ENCODE data around the gene MLN. TPM values are rescaled to one million over a fixed set of nuclear protein-coding genes. Genes with fewer than 3 reads are reported as not detected.

The MLN gene
- total RNA-seq, 2 experiments from 2014 or later: not detected

GRCh38 chr6:33816911-33817310 is 13.1 kb upstream of the MLN start:
- Mint-ChIP-seq H3K4me1 (peaks cover 13% of the 10 kb centered on the region), H3K27me3 (peaks cover 46% of the 10 kb centered on the region), H3K36me3 (no peaks in the 10 kb centered on the region), H3K27ac (no peak overlapping the region), H3K4me3 (no peak overlapping the region), H3K9me3 (ENCODE audit: low read depth) (no peaks in the 10 kb centered on the region)
- CTCF ChIA-PET: no interaction called here
- DNase-seq (no peak), ATAC-seq (no peak)

- Mint-ChIP-seq H3K4me3 (no peak overlapping the region), H3K27me3 (peaks cover 56% of the 10 kb centered on the region), H3K27ac (no peak overlapping the region), H3K36me3 (no peaks in the 10 kb centered on the region), H3K9me3 (ENCODE audit: low read depth) (no peaks in the 10 kb centered on the region), H3K4me1 (peaks cover 8% of the 10 kb centered on the region)
- CTCF ChIA-PET: interaction anchor here (1.5 kb wide), 1 partner anchor 9 kb away, joined by 4 read pairs; no protein-coding TSS in a partner anchor
- ATAC-seq (no peak), DNase-seq (no peak)
Measured at GRCh38 chr6:33815854-33816253, 12.1 kb upstream of the MLN start.

GRCh38 chr6:33813990-33814985 is 10.5 kb upstream of the MLN start:
- H3K27me3 Mint-ChIP-seq: peaks cover 65% of the 10 kb centered on the region
- no peaks in the 10 kb centered on the region for H3K9me3 Mint-ChIP-seq (ENCODE audit: low read depth)
- H3K4me3 Mint-ChIP-seq: no peak overlapping the region
- no peaks in the 10 kb centered on the region for H3K36me3 Mint-ChIP-seq
- H3K4me1 Mint-ChIP-seq: peaks cover 7% of the 10 kb centered on the region
- ATAC-seq: no peak
- CTCF ChIA-PET: interaction anchor here (1.5 kb wide), 1 partner anchor 7 kb away, joined by 4 read pairs; no protein-coding TSS in a partner anchor
- DNase-seq: no peak
- H3K27ac Mint-ChIP-seq: no peak overlapping the region

- Mint-ChIP-seq H3K36me3 (no peaks in the 10 kb centered on the region), H3K4me3 (no peak overlapping the region), H3K4me1 (peaks cover 11% of the 10 kb centered on the region), H3K27ac (no peak overlapping the region), H3K27me3 (peaks cover 71% of the 10 kb centered on the region), H3K9me3 (ENCODE audit: low read depth) (no peaks in the 10 kb centered on the region)
- DNase-seq (no peak), ATAC-seq (no peak)
- CTCF ChIA-PET: interaction anchor here (0.6 to 1.3 kb wide), 4 partner anchors 12 to 214 kb away, joined by 3 to 4 read pairs (median 3); no protein-coding TSS in a partner anchor
Measured at GRCh38 chr6:33813246-33813904, 9.6 kb upstream of the MLN start.

DNA sequence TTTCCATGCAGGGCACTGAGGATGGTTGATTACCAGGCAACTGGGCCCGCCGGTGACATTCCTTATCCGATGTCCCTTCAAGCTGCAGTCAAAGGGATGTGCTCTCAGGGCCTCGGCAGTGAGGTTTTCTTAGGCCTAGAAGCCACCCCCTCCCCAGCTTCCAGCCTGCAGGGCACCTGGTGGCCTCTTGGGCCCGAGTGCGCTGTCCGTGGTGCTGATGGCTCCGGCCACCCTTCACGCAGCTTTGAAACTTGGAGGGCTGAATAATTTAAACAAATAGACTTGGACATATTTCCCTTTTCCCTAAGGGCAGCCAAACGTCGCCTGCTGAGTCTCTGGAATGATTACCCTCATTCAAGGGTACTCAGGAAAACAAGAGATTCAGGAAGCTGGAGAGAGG is 8.9 kb upstream of the MLN start:
- ATAC-seq (peak; percentile 61), DNase-seq (peak; percentile 64)
- Mint-ChIP-seq H3K27ac (no peak overlapping the region), H3K27me3 (peaks cover 78% of the 10 kb centered on the region), H3K4me1 (peaks cover 16% of the 10 kb centered on the region), H3K4me3 (no peak overlapping the region), H3K36me3 (no peaks in the 10 kb centered on the region), H3K9me3 (ENCODE audit: low read depth) (no peaks in the 10 kb centered on the region)
- CTCF ChIA-PET: interaction anchor here (0.6 to 1.3 kb wide), 5 partner anchors 11 to 215 kb away, joined by 3 to 4 read pairs (median 3); no protein-coding TSS in a partner anchor

DNA sequence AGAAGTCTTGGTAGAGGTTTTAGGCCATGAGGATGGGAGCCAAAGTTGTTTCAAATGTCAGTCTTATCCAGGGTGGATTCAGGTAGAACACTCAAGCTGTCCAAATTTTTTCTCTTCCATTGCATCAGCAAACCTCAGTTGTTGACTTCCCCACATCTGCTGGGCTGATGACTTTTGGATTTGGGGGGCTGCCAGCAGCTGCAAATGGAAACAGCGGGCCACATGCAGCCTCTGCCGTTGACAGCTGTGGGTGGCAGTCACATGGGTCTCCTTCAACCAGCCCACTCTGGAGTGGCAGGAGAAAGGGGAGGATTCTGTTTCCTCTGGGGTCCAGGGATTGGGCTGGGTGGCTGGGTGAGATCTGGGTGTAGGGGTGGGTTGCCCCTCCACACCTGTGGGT is 5.8 kb upstream of the MLN start:
- H3K27me3 Mint-ChIP-seq: peaks cover 60% of the 10 kb centered on the region

DNA sequence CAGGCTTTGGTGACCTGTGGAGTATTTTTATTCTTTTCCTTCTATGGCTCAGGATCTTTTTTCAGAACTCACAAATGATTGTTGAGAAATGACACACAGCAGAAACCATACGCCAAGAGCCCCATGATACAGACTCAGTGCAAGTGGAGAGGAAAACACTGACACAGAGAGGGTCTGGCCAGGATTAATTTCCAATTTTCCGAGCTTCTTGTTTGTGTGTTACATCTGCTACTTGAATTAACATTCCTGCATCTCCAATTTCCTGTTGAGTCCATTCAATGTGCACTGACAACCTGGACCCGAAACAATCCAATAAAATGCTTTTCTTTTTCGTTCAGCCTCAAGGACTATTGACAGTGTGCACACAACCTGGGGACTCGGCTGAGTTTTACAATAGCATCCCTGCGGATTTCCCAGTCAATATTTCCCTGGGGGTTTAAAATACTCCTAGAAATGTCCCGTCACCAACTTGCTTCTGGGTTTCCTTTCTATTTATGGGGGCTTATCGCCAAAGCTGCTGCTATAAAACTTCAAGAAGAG is 4.9 kb upstream of the MLN start:
- H3K4me3 Mint-ChIP-seq: no peak overlapping the region
- CTCF ChIA-PET: no interaction called here
- no peak for ATAC-seq
- no peaks in the 10 kb centered on the region for H3K9me3 Mint-ChIP-seq (ENCODE audit: low read depth)
- no peak for DNase-seq
- H3K27me3 Mint-ChIP-seq: peaks cover 58% of the 10 kb centered on the region
- no peaks in the 10 kb centered on the region for H3K36me3 Mint-ChIP-seq
- no peak overlapping the region for H3K27ac Mint-ChIP-seq
- peaks cover 24% of the 10 kb centered on the region for H3K4me1 Mint-ChIP-seq

More for the DNA sequence above, 5.8 kb upstream of the MLN start:
- CTCF ChIA-PET: no interaction called here
- DNase-seq: no peak
- H3K4me1 Mint-ChIP-seq: peaks cover 24% of the 10 kb centered on the region
- H3K4me3 Mint-ChIP-seq: no peak overlapping the region
- H3K9me3 Mint-ChIP-seq (ENCODE audit: low read depth): no peaks in the 10 kb centered on the region
- no peak for ATAC-seq
- H3K36me3 Mint-ChIP-seq: no peaks in the 10 kb centered on the region
- no peak overlapping the region for H3K27ac Mint-ChIP-seq

GRCh38 chr6:33807606-33808005 is 3.8 kb upstream of the MLN start:
- Mint-ChIP-seq H3K36me3 (no peaks in the 10 kb centered on the region), H3K9me3 (ENCODE audit: low read depth) (no peaks in the 10 kb centered on the region), H3K27me3 (peaks cover 51% of the 10 kb centered on the region), H3K4me3 (no peak overlapping the region), H3K27ac (no peak overlapping the region), H3K4me1 (peaks cover 24% of the 10 kb centered on the region)
- DNase-seq: no peak
- CTCF ChIA-PET: interaction anchor here (0.6 to 2.3 kb wide), 4 partner anchors 8 to 220 kb away, joined by 3 to 10 read pairs (median 4); no protein-coding TSS in a partner anchor
- no peak for ATAC-seq

DNA sequence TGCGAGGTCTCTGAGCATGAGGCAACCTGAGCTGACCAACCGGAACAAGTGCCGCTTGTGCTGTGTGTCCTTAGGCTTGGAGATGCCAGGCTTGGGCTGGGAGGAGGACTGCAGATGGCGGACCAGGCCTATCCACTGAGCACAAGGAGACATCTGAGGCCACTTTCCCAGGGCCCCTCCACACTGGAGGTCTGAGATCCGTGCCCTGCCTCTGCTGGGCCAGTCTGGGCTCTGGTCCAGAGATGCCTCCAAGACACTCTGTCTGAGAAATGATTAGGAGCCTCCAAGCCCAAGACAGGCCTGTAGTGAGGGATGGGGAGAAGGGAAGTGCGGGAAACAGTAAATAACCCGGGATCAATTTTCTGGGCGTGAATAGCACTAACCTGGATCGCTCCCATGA is 3.0 kb upstream of the MLN start:
- H3K4me1 Mint-ChIP-seq: peaks cover 24% of the 10 kb centered on the region
- H3K9me3 Mint-ChIP-seq (ENCODE audit: low read depth): no peaks in the 10 kb centered on the region
- CTCF ChIA-PET: interaction anchor here (1.2 to 2.3 kb wide), 3 partner anchors 9 to 221 kb away, joined by 4 to 10 read pairs (median 4); no protein-coding TSS in a partner anchor
- H3K27ac Mint-ChIP-seq: no peak overlapping the region
- peaks cover 43% of the 10 kb centered on the region for H3K27me3 Mint-ChIP-seq
- H3K4me3 Mint-ChIP-seq: no peak overlapping the region
- ATAC-seq: no peak
- DNase-seq: no peak
- no peaks in the 10 kb centered on the region for H3K36me3 Mint-ChIP-seq

GRCh38 chr6:33802186-33802958 is 1.4 kb downstream of the MLN start:
- ATAC-seq (no peak), DNase-seq (no peak)
- no peaks in the 10 kb centered on the region for H3K9me3 Mint-ChIP-seq (ENCODE audit: low read depth)
- no peak overlapping the region for H3K27ac Mint-ChIP-seq
- no peak overlapping the region for H3K4me3 Mint-ChIP-seq
- peaks cover 9% of the 10 kb centered on the region for H3K4me1 Mint-ChIP-seq
- CTCF ChIA-PET: no interaction called here
- peaks cover 31% of the 10 kb centered on the region for H3K27me3 Mint-ChIP-seq
- H3K36me3 Mint-ChIP-seq: no peaks in the 10 kb centered on the region

GRCh38 chr6:33801611-33802010 is 2.2 kb downstream of the MLN start:
- CTCF ChIA-PET: interaction anchor here (0.6 to 0.7 kb wide), 2 partner anchors 11 to 333 kb away, joined by 3 read pairs; no protein-coding TSS in a partner anchor
- no peak for DNase-seq
- Mint-ChIP-seq H3K4me3 (no peak overlapping the region), H3K9me3 (ENCODE audit: low read depth) (no peaks in the 10 kb centered on the region), H3K27ac (no peak overlapping the region), H3K4me1 (peaks cover 3% of the 10 kb centered on the region), H3K27me3 (peaks cover 32% of the 10 kb centered on the region), H3K36me3 (no peaks in the 10 kb centered on the region)
- ATAC-seq: no peak

- Mint-ChIP-seq H3K36me3 (no peaks in the 10 kb centered on the region), H3K4me3 (no peak overlapping the region), H3K9me3 (ENCODE audit: low read depth) (no peaks in the 10 kb centered on the region), H3K4me1 (peaks cover 3% of the 10 kb centered on the region), H3K27ac (no peak overlapping the region), H3K27me3 (peaks cover 30% of the 10 kb centered on the region)
- no peak for ATAC-seq
- DNase-seq: no peak
- CTCF ChIA-PET: interaction anchor here (2.9 kb wide), 1 partner anchor 29 kb away, joined by 11 read pairs; no protein-coding TSS in a partner anchor
Measured at GRCh38 chr6:33800248-33800969, 3.4 kb downstream of the MLN start.

Measured in activated CD8-positive, alpha-beta memory T cell treated with anti-CD3 and anti-CD28 coated beads, Interleukin-2, amount 10 ng/mL, durations not matched to agents 7 days and 5 days (primary cell).